ENCODE measurements around the gene PHKA2.

DNA sequence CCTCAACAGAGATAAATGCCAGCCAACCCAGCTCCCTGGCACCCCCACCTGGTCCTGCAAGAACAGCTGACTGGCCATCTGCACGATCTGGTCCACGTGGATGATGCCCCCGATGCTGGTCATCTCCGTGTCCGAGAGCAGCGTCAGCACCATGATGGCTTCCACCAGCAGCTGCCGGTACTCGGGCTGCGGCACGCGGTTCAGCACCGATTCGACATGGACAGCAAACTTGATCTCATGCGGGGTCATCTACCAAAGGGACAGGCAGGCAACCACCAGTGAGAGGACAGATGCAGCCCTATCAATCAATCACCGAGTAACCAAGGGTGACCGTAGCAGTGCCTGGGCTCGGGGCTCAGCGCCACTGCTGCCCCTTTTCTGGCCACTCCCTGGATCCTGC lies 89.8 kb downstream of the PHKA2 start:
- TF ChIP-seq SP1 (IDR thresholded peaks at IDR 0.05): no peak
- TF ChIP-seq, protein P1, sequence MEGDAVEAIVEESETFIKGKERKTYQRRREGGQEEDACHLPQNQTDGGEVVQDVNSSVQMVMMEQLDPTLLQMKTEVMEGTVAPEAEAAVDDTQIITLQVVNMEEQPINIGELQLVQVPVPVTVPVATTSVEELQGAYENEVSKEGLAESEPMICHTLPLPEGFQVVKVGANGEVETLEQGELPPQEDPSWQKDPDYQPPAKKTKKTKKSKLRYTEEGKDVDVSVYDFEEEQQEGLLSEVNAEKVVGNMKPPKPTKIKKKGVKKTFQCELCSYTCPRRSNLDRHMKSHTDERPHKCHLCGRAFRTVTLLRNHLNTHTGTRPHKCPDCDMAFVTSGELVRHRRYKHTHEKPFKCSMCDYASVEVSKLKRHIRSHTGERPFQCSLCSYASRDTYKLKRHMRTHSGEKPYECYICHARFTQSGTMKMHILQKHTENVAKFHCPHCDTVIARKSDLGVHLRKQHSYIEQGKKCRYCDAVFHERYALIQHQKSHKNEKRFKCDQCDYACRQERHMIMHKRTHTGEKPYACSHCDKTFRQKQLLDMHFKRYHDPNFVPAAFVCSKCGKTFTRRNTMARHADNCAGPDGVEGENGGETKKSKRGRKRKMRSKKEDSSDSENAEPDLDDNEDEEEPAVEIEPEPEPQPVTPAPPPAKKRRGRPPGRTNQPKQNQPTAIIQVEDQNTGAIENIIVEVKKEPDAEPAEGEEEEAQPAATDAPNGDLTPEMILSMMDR (IDR thresholded peaks at IDR 0.05; ENCODE audit: low read depth, low read length, missing input control): no peak
- TF ChIP-seq, protein P2, sequence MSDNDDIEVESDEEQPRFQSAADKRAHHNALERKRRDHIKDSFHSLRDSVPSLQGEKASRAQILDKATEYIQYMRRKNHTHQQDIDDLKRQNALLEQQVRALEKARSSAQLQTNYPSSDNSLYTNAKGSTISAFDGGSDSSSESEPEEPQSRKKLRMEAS (IDR thresholded peaks at IDR 0.05): no peak
- TF ChIP-seq, protein P3, sequence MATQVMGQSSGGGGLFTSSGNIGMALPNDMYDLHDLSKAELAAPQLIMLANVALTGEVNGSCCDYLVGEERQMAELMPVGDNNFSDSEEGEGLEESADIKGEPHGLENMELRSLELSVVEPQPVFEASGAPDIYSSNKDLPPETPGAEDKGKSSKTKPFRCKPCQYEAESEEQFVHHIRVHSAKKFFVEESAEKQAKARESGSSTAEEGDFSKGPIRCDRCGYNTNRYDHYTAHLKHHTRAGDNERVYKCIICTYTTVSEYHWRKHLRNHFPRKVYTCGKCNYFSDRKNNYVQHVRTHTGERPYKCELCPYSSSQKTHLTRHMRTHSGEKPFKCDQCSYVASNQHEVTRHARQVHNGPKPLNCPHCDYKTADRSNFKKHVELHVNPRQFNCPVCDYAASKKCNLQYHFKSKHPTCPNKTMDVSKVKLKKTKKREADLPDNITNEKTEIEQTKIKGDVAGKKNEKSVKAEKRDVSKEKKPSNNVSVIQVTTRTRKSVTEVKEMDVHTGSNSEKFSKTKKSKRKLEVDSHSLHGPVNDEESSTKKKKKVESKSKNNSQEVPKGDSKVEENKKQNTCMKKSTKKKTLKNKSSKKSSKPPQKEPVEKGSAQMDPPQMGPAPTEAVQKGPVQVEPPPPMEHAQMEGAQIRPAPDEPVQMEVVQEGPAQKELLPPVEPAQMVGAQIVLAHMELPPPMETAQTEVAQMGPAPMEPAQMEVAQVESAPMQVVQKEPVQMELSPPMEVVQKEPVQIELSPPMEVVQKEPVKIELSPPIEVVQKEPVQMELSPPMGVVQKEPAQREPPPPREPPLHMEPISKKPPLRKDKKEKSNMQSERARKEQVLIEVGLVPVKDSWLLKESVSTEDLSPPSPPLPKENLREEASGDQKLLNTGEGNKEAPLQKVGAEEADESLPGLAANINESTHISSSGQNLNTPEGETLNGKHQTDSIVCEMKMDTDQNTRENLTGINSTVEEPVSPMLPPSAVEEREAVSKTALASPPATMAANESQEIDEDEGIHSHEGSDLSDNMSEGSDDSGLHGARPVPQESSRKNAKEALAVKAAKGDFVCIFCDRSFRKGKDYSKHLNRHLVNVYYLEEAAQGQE (IDR thresholded peaks at IDR 0.05): peak; percentile 53

All from liver (tissue), 3 donors.